GM12878 (cell line): ENCODE results near the gene YRDC. TPM values are rescaled to one million over a fixed set of nuclear protein-coding genes. Genes with fewer than 3 reads are reported as not detected.

Experiments used
- ATAC-seq: fragments of 200-7000 bp; cut with Tn5 transposase; 3 replicates; pipeline ENCODE4 v1.9.1; 2020; ENCODE audit warnings: mild to moderate bottlenecking, moderate library complexity
- BruUV-seq: library from RNA; stranded (reverse); fragments of 400-500 nt; replicated peaks from 2 replicates; lab custom pipeline; 2021; lab: Mats Ljungman, UMichigan
- CTCF ChIA-PET: fragments of 300-600 bp; sonication (Branson Sonifier 250); formaldehyde crosslinking; extraction: SDS; loops from one replicate; lab custom pipeline; 2021; ENCODE audit warnings: inconsistent platforms; lab: Yijun Ruan, JAX
- POLR2A ChIA-PET: fragments of 350-600 bp; formaldehyde crosslinking; extraction: SDS; loops from one replicate; lab custom pipeline; 2021; ENCODE audit warnings: inconsistent platforms; lab: Charles Lee
- RAD21 ChIA-PET: fragments of 300-600 bp; sonication (Branson Sonifier 250); formaldehyde crosslinking; loops from one replicate; lab custom pipeline; 2023; ENCODE audit warnings: antibody characterized with exemption; ENCODE audit not compliant: unreplicated experiment; lab: Charles Lee
- SMC1A ChIA-PET: fragments of 300-600 bp; sonication (Branson Sonifier 250); formaldehyde crosslinking; loops from one replicate; lab custom pipeline; 2023; ENCODE audit not compliant: unreplicated experiment, uncharacterized antibody; lab: Charles Lee
- DNase-seq: peaks from one replicate; pipeline ENCODE4 v3.0.0-alpha.2; 2011; ENCODE audit warnings: low read depth, low spot score
- FAIRE-seq: peaks from 3 replicates; lab custom pipeline; 2011; peaks lifted over from hg19 to GRCh38; lab: Jason Lieb, UNC
- H2AFZ ChIP-seq: 2 replicates; pipeline ENCODE4 v1.6.0; 2011; ENCODE audit warnings: low read depth, low read length, control low read depth; ENCODE audit not compliant: control insufficient read depth
- H3K27ac ChIP-seq: 2 replicates; pipeline ENCODE4 v1.5.1; 2011; ENCODE audit warnings: control low read depth; ENCODE audit not compliant: control insufficient read depth, insufficient read depth
- H3K27me3 ChIP-seq, 2 experiments: replicated peaks in 1 of 2; 2 replicates each; pipeline versions ENCODE4 v1.6.0 to v1.6.1; 2011; ENCODE audit warnings: low read length in 1 of 2; ENCODE audit not compliant: control insufficient read depth in 2 of 2, insufficient read depth in 2 of 2
- H3K36me3 ChIP-seq, 2 experiments: 2 replicates each; pipeline ENCODE4 v1.5.1; 2011; ENCODE audit warnings: low read length in 1 of 2; ENCODE audit not compliant: control insufficient read depth in 2 of 2, insufficient read depth in 2 of 2
- H3K4me1 ChIP-seq: 2 replicates; pipeline ENCODE4 v1.6.1; 2011; ENCODE audit warnings: mild to moderate bottlenecking, low read length, moderate library complexity, mixed read lengths; ENCODE audit not compliant: control insufficient read depth, insufficient read depth
- H3K4me2 ChIP-seq: 2 replicates; pipeline ENCODE4 v1.6.0; 2011; ENCODE audit warnings: control low read depth; ENCODE audit not compliant: control insufficient read depth, insufficient read depth
- H3K4me3 ChIP-seq: fragments of 200-600 bp; sonication (generic); 2 replicates; pipeline ENCODE4 v1.5.1; 2016
- H3K79me2 ChIP-seq: 2 replicates; pipeline ENCODE4 v1.6.0; 2011; ENCODE audit warnings: low read length; ENCODE audit not compliant: control insufficient read depth, insufficient read depth
- H3K9ac ChIP-seq: 2 replicates; pipeline ENCODE4 v1.8.0; 2011; ENCODE audit warnings: low read length, control low read depth, mixed read lengths; ENCODE audit not compliant: control insufficient read depth, insufficient read depth
- H3K9me3 ChIP-seq: replicated peaks from 3 replicates; pipeline ENCODE4 v1.5.1; 2011; ENCODE audit warnings: mild to moderate bottlenecking, low read length; ENCODE audit not compliant: control insufficient read depth, insufficient read depth
- H4K20me1 ChIP-seq: 2 replicates; pipeline ENCODE4 v1.6.0; 2011; ENCODE audit not compliant: control insufficient read depth, insufficient read depth
- ATF7 ChIP-seq: fragments of 450-650 bp; IDR thresholded peaks from 2 replicates; pipeline ENCODE4 v1.6.1; 2016; ENCODE audit warnings: low read depth, mild to moderate bottlenecking
- BACH1 ChIP-seq: fragments of 450-650 bp; IDR thresholded peaks from 2 replicates; pipeline ENCODE4 v1.6.1; 2017; ENCODE audit warnings: mild to moderate bottlenecking, borderline replicate concordance
- ESRRA ChIP-seq: IDR thresholded peaks from 2 replicates; pipeline ENCODE4 v1.6.1; 2012; ENCODE audit warnings: mild to moderate bottlenecking, low read length, improper control_type of control experiment
- EZH2 ChIP-seq: IDR thresholded peaks from 2 replicates; pipeline ENCODE4 v1.6.1; 2012; ENCODE audit warnings: low read depth, mild to moderate bottlenecking, control low read depth, inconsistent platforms, low read length, borderline replicate concordance; ENCODE audit not compliant: control insufficient read depth
- GATAD2B ChIP-seq: fragments of 450-650 bp; conservative IDR thresholded peaks from 2 replicates; pipeline ENCODE4 v1.6.1; 2017; ENCODE audit warnings: low read depth, mild to moderate bottlenecking, moderate library complexity
- HDAC2 ChIP-seq: fragments of 200-600 bp; sonication (generic); IDR thresholded peaks from 2 replicates; pipeline ENCODE4 v1.6.1; 2017
- HDAC6 ChIP-seq: fragments of 200-600 bp; sonication (generic); IDR thresholded peaks from one replicate; pipeline ENCODE4 v1.8.0; 2017; ENCODE audit warnings: antibody characterized with exemption; ENCODE audit not compliant: unreplicated experiment
- LARP7 ChIP-seq: fragments of 450-650 bp; IDR thresholded peaks from 2 replicates; pipeline ENCODE4 v1.6.1; 2017; ENCODE audit warnings: mild to moderate bottlenecking
- MYC ChIP-seq: IDR thresholded peaks from 2 replicates; pipeline ENCODE4 v1.6.1; 2011; ENCODE audit warnings: mild to moderate bottlenecking, low read length, moderate library complexity, inconsistent platforms; ENCODE audit not compliant: insufficient read depth, insufficient replicate concordance, insufficient read length, severe bottlenecking
- NR2C2 ChIP-seq: IDR thresholded peaks from 2 replicates; pipeline ENCODE4 v1.6.1; 2011; ENCODE audit warnings: borderline replicate concordance, low read depth; ENCODE audit not compliant: control insufficient read depth, insufficient read length
- PAX8 ChIP-seq: fragments of 450-650 bp; IDR thresholded peaks from 2 replicates; pipeline ENCODE4 v1.6.1; 2017; ENCODE audit warnings: mild to moderate bottlenecking, moderate library complexity
- SMAD5 ChIP-seq: IDR thresholded peaks from 2 replicates; pipeline ENCODE4 v1.6.1; 2016; ENCODE audit warnings: antibody characterized with exemption, low read depth
- SREBF2 ChIP-seq: IDR thresholded peaks from 2 replicates; pipeline ENCODE4 v1.6.1; 2012; ENCODE audit warnings: mild to moderate bottlenecking, low read length
- STAT1 ChIP-seq: fragments of 450-650 bp; conservative IDR thresholded peaks from 2 replicates; pipeline ENCODE4 v1.6.1; 2014; ENCODE audit warnings: antibody characterized with exemption, mild to moderate bottlenecking
- TARDBP ChIP-seq: IDR thresholded peaks from 2 replicates; pipeline ENCODE4 v1.6.1; 2016; ENCODE audit warnings: borderline replicate concordance
- TBL1XR1 ChIP-seq: IDR thresholded peaks from 2 replicates; pipeline ENCODE4 v1.6.1; 2012; ENCODE audit warnings: low read depth, low read length, improper control_type of control experiment
- TCF7 ChIP-seq: IDR thresholded peaks from 2 replicates; pipeline ENCODE4 v1.6.1; 2014; ENCODE audit warnings: antibody characterized with exemption, borderline replicate concordance
- WGBS: methylation state at CpG from one replicate; pipeline ENCODE4 v1.1.6; 2016; ENCODE audit warnings: low lambda C conversion rate; ENCODE audit not compliant: insufficient replicate concordance, insufficient coverage; ENCODE audit errors: missing lambda C conversion rate; 5-methylcytosine and 5-hydroxymethylcytosine counted together
- in situ Hi-C: fragments of 300-500 bp; cut with MboI; formaldehyde crosslinking; loops from 9 replicates; pipeline ENCODE4 v1.14.3; 2018; ENCODE audit warnings: mixed read lengths
- intact Hi-C: fragments of 100-400 bp; cut with micrococcal nuclease; formaldehyde crosslinking; loops from one replicate; pipeline ENCODE4 v1.14.2; 2022; ENCODE audit not compliant: unreplicated experiment
- polyA plus RNA-seq, 11 experiments: library from polyadenylated mRNA; depleted of rRNA in 4 of 11; unstranded in 6 of 11; stranded (reverse) in 5 of 11; fragments of >200 nt; fragmentation: Nextera tagmentation in 4 of 11; fragmentation: Illumina TruSeq in 1 of 11; extraction: Ambion mirVana in 4 of 11; extraction: Trizol in 1 of 11; gene quantifications; 1 replicate in 1 of 11; 2 replicates in 10 of 11; pipeline versions ENCODE4 v1.2.1 to v1.2.3, GENCODE V29; 2011 to 2016; ENCODE audit warnings: inconsistent platforms in 2 of 11, missing spikeins in 2 of 11, low read depth in 1 of 11
- total RNA-seq, 4 experiments: library from RNA; depleted of rRNA in 3 of 4; stranded (reverse); fragments of >200 nt in 3 of 4; fragmentation: Illumina TruSeq in 1 of 4; extraction: Trizol in 1 of 4; gene quantifications; 2 replicates each; pipeline versions ENCODE4 v1.2.1 to v1.2.3, GENCODE V29; 2013 to 2021
- TF ChIP-seq, protein P1 (sequence below): fragments of 450-650 bp; IDR thresholded peaks from 2 replicates; pipeline ENCODE4 v1.6.1; 2016; ENCODE audit warnings: mild to moderate bottlenecking
- TF ChIP-seq, protein P2 (sequence below): fragments of 450-650 bp; formaldehyde crosslinking; IDR thresholded peaks from 2 replicates; pipeline ENCODE4 v1.4.0; 2020; ENCODE audit warnings: mild to moderate bottlenecking, moderate library complexity

The YRDC gene
- total and polyA plus RNA-seq, 10 of the 15 experiments (the other 5 are each of a cell fraction or from before 2014, with no cell fraction given) = 2.9 to 36.2 (median 19.3) TPM

- FAIRE-seq = no peak
- TF ChIP-seq SMAD5 (no peak), EZH2 (no peak), STAT1 (0 out of 2 replicates have a peak, but pooled peaks have one; percentile 31), TARDBP (no peak), SREBF2 (no peak), TCF7 (no peak), MYC (peak; percentile 49), GATAD2B (no peak; the same call in none of the 2 replicates), NR2C2 (no peak), TBL1XR1 (no peak), ESRRA (no peak), HDAC6 (peak; percentile 91), LARP7 (peak; percentile 93), ATF7 (no peak), HDAC2 (no peak), BACH1 (peak; percentile 38; the same call in 1 of the 2 replicates), PAX8 (no peak)
- TF ChIP-seq, protein P1, sequence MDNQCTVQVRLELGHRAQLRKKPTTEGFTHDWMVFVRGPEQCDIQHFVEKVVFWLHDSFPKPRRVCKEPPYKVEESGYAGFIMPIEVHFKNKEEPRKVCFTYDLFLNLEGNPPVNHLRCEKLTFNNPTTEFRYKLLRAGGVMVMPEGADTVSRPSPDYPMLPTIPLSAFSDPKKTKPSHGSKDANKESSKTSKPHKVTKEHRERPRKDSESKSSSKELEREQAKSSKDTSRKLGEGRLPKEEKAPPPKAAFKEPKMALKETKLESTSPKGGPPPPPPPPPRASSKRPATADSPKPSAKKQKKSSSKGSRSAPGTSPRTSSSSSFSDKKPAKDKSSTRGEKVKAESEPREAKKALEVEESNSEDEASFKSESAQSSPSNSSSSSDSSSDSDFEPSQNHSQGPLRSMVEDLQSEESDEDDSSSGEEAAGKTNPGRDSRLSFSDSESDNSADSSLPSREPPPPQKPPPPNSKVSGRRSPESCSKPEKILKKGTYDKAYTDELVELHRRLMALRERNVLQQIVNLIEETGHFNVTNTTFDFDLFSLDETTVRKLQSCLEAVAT = no peak
- TF ChIP-seq, protein P2, sequence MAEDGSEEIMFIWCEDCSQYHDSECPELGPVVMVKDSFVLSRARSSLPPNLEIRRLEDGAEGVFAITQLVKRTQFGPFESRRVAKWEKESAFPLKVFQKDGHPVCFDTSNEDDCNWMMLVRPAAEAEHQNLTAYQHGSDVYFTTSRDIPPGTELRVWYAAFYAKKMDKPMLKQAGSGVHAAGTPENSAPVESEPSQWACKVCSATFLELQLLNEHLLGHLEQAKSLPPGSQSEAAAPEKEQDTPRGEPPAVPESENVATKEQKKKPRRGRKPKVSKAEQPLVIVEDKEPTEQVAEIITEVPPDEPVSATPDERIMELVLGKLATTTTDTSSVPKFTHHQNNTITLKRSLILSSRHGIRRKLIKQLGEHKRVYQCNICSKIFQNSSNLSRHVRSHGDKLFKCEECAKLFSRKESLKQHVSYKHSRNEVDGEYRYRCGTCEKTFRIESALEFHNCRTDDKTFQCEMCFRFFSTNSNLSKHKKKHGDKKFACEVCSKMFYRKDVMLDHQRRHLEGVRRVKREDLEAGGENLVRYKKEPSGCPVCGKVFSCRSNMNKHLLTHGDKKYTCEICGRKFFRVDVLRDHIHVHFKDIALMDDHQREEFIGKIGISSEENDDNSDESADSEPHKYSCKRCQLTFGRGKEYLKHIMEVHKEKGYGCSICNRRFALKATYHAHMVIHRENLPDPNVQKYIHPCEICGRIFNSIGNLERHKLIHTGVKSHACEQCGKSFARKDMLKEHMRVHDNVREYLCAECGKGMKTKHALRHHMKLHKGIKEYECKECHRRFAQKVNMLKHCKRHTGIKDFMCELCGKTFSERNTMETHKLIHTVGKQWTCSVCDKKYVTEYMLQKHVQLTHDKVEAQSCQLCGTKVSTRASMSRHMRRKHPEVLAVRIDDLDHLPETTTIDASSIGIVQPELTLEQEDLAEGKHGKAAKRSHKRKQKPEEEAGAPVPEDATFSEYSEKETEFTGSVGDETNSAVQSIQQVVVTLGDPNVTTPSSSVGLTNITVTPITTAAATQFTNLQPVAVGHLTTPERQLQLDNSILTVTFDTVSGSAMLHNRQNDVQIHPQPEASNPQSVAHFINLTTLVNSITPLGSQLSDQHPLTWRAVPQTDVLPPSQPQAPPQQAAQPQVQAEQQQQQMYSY = no peak
Observed at GRCh38 chr1:37793773-37794371, 14.1 kb downstream of the YRDC start, which contains the start of gene MANEAL. Gene MANEAL (plus strand): TSS chr1:37793847. CDS start chr1:37794183, 336 bp downstream.

More at GRCh38 chr1:37793773-37794371, 14.1 kb downstream of the YRDC start, which contains the start of gene MANEAL:
- intact Hi-C loops = no loop called here
- H3K27me3 ChIP-seq = no peaks in the 10 kb centered on the region; a peak in 1 of 4 replicates
- H3K27ac ChIP-seq = no peak within 1 kb of the TSS
- peak within 1 kb of the TSS; percentile 56; the same call in 1 of the 2 replicates for H3K9ac ChIP-seq
- DNase-seq (no peak), ATAC-seq (peak; percentile 87)
- no peaks in the 10 kb centered on the region for H4K20me1 ChIP-seq
- ChIA-PET RAD21 (interaction anchor here (1.3 to 1.4 kb wide), 2 partner anchors 14 to 66 kb away, joined by 4 read pairs; partner anchors contain the start of genes C1orf122, MTF1 and YRDC), CTCF (interaction anchor here (0.7 to 1.1 kb wide), 3 partner anchors 57 to 112 kb away, joined by 4 read pairs; no protein-coding TSS in a partner anchor), SMC1A (interaction anchor here (0.7 kb wide), 1 partner anchor 16 kb away, joined by 4 read pairs; no protein-coding TSS in a partner anchor), POLR2A (no interaction called here)
- in situ Hi-C loops = no loop called here
- peak within 1 kb of the TSS; percentile 85 for H3K4me2 ChIP-seq
- H3K4me1 ChIP-seq = peaks cover 17% of the 10 kb centered on the region
- H3K36me3 ChIP-seq = no peaks in the 10 kb centered on the region
- 2% methylated on average over 45 of the region's 82 CpGs for WGBS
- H2AFZ ChIP-seq = peak within 1 kb of the TSS; percentile 84
- H3K79me2 ChIP-seq = no peaks in the 10 kb centered on the region; the same call in 1 of the 2 replicates
- H3K4me3 ChIP-seq = peak within 1 kb of the TSS; percentile 68
- H3K9me3 ChIP-seq = no peaks in the 10 kb centered on the region
- BruUV-seq = no TSS peak
